Breast epithelium (tissue), 4 donors: Measurements from ENCODE around the gene PLSCR3. TPM values are rescaled to one million over a fixed set of nuclear protein-coding genes. Genes with fewer than 3 reads are reported as not detected.

Experiments used
- DNase-seq, 2 donors: peaks; one replicate each; pipeline ENCODE4 v3.0.0-alpha.2; 2019; ENCODE audit warnings: low spot score in 2 of 2
- H3K27ac ChIP-seq, 2 donors: fragments of 200-600 bp; sonication (generic) in 1 of 2; one replicate each; pipeline ENCODE4 v1.5.1; 2016 to 2019; ENCODE audit warnings: mild to moderate bottlenecking in 1 of 2
- H3K27me3 ChIP-seq, 2 donors: fragments of 200-600 bp; sonication (generic) in 1 of 2; one replicate each; pipeline versions ENCODE4 v1.5.1 to v1.6.0; 2017 to 2019; ENCODE audit warnings: control low read depth in 1 of 2, mild to moderate bottlenecking in 1 of 2
- H3K36me3 ChIP-seq: fragments of 200-600 bp; one replicate; pipeline ENCODE4 v1.5.1; 2019
- H3K4me1 ChIP-seq, 2 donors: fragments of 200-600 bp; sonication (generic); one replicate each; pipeline ENCODE4 v1.5.1; 2016 to 2019; ENCODE audit warnings: control low read depth in 1 of 2
- H3K4me3 ChIP-seq, 3 donors: fragments of 200-600 bp; sonication (generic); 1 replicate in 2 of 3; 2 replicates in 1 of 3; pipeline ENCODE4 v1.5.1; 2016 to 2019; ENCODE audit warnings: mild to moderate bottlenecking in 3 of 3, moderate library complexity in 2 of 3
- H3K9me3 ChIP-seq, 2 donors: fragments of 200-600 bp; sonication (generic) in 1 of 2; one replicate each; pipeline ENCODE4 v1.5.1; 2016 to 2019; ENCODE audit warnings: control low read depth in 1 of 2
- POLR2A ChIP-seq: fragments of 450-650 bp; IDR thresholded peaks from one replicate; pipeline ENCODE4 v1.6.1; 2016; ENCODE audit warnings: antibody characterized with exemption, mild to moderate bottlenecking, moderate library complexity
- POLR2AphosphoS5 ChIP-seq, 3 donors: sonication (generic); formaldehyde crosslinking; IDR thresholded peaks; one replicate each; pipeline ENCODE4 v1.6.1; 2017; ENCODE audit warnings: antibody characterized with exemption in 3 of 3
- intact Hi-C: fragments of 100-400 bp; cut with DNase I; formaldehyde crosslinking; loops from one replicate; pipeline ENCODE4 v1.15.1; 2023; ENCODE audit warnings: low total_unique reads
- total RNA-seq, 3 donors: library from RNA; depleted of rRNA; stranded (reverse); fragments of >200 nt; gene quantifications; one replicate each; pipeline ENCODE4 v1.1.0, GENCODE V29; 2016
- TF ChIP-seq, protein P1 (sequence below), 3 donors: fragments of 450-650 bp; IDR thresholded peaks; one replicate each; pipeline ENCODE4 v1.5.1; 2016 to 2017; ENCODE audit warnings: antibody characterized with exemption in 3 of 3, mild to moderate bottlenecking in 3 of 3, moderate library complexity in 3 of 3

Gene PLSCR3
- total RNA-seq, 3 donors from 2014 or later: 16.0 to 24.3 (median 19.0) TPM

DNA sequence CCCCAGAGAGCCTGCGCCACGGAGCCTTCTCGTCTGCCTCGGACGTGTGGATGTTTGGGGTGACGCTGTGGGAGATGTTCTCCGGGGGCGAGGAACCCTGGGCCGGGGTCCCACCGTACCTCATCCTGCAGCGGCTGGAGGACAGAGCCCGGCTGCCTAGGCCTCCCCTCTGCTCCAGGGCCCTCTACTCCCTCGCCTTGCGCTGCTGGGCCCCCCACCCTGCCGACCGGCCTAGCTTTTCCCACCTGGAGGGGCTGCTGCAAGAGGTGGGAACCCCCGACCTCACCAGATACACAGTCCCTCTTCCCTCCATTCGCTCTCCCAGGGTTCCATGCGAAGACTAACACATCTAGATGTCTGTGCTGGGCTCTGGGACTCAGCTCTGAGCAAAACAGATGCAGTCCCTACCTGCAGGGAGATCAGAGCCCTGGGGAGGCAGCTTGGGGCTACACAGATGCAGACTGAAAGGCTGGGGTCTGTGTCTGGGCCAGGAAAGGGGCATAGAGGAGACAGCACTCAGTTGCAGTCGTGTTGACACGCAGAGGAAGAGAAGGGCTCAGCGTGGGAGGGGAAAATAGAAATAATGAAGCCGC is 9.7 kb downstream of the PLSCR3 start:
- intact Hi-C loops: no loop called here
- peak overlapping the region; percentile 20 for H3K27ac ChIP-seq

DNA sequence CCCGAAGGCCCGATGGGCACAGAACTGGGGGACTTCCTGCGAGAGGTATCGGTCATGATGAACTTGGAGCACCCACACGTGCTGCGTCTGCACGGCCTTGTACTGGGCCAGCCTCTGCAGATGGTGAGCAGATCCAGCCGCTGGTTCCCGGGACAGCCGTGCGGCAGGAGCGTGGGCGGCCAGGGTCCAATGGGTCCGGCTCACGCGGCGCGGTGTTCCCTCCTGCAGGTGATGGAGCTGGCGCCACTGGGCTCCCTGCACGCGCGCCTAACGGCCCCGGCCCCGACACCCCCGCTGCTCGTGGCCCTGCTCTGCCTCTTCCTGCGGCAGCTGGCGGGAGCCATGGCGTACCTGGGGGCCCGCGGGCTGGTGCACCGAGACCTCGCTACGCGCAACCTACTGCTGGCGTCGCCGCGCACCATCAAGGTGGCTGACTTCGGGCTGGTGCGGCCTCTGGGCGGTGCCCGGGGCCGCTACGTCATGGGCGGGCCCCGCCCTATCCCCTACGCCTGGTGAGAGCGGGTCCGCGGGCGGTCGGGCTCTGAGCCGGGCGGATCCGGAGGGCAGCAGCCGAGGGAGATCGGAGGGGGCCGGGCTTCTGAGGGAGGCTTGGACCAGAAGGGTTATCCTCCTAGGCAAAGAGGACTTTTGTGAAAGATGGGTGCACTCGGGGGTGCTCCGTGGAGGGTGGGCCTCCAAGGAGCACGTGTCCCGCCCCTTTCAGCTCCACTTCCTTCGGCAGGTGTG is 10.4 kb downstream of the PLSCR3 start:
- TF ChIP-seq POLR2AphosphoS5 (IDR thresholded peaks at IDR 0.05) (no peak), POLR2A (no peak)
- TF ChIP-seq, protein P1, sequence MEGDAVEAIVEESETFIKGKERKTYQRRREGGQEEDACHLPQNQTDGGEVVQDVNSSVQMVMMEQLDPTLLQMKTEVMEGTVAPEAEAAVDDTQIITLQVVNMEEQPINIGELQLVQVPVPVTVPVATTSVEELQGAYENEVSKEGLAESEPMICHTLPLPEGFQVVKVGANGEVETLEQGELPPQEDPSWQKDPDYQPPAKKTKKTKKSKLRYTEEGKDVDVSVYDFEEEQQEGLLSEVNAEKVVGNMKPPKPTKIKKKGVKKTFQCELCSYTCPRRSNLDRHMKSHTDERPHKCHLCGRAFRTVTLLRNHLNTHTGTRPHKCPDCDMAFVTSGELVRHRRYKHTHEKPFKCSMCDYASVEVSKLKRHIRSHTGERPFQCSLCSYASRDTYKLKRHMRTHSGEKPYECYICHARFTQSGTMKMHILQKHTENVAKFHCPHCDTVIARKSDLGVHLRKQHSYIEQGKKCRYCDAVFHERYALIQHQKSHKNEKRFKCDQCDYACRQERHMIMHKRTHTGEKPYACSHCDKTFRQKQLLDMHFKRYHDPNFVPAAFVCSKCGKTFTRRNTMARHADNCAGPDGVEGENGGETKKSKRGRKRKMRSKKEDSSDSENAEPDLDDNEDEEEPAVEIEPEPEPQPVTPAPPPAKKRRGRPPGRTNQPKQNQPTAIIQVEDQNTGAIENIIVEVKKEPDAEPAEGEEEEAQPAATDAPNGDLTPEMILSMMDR (IDR thresholded peaks at IDR 0.05): no peak
- H3K27ac ChIP-seq: peak overlapping the region; percentile 20
- peak overlapping the region; percentile 26 to 55 (median 47) for H3K4me3 ChIP-seq
- H3K4me1 ChIP-seq: peaks cover 0 to 4% of the 10 kb centered on the region in 2 donors
- no peaks in the 10 kb centered on the region for H3K9me3 ChIP-seq
- H3K36me3 ChIP-seq: peaks cover 3% of the 10 kb centered on the region
- intact Hi-C loops: no loop called here
- H3K27me3 ChIP-seq: no peaks in the 10 kb centered on the region
- no peak for DNase-seq

More for the DNA sequence above, 9.7 kb downstream of the PLSCR3 start:
- Histone ChIP-seq H3K9me3 (no peaks in the 10 kb centered on the region), H3K4me1 (peaks cover 0 to 4% of the 10 kb centered on the region in 2 donors), H3K4me3 (peak overlapping the region; percentile 26 to 55 (median 47)), H3K36me3 (peaks cover 9% of the 10 kb centered on the region), H3K27me3 (no peaks in the 10 kb centered on the region)
- TF ChIP-seq, protein P1 (IDR thresholded peaks at IDR 0.05): no peak
- TF ChIP-seq POLR2AphosphoS5 (IDR thresholded peaks at IDR 0.05): no peak
- no peak for TF ChIP-seq POLR2A
- DNase-seq: no peak

DNA sequence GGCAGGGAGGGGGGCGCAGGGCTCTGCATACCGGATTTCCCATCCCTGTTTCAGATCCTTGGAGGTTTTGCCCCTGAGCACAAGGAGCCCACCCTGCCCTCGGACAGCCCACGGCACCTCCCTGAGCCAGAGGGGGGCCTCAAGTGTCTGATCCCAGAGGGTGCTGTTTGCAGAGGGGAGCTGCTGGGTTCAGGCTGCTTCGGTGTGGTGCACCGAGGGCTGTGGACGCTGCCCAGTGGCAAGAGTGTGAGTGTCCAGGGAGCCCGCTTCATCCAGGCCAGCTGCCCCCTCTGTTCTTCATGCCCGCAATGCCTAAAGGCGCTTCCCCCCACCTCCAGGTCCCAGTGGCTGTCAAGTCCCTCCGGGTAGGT is 11.0 kb downstream of the PLSCR3 start:
- Histone ChIP-seq H3K27me3 (no peaks in the 10 kb centered on the region), H3K36me3 (no peaks in the 10 kb centered on the region), H3K27ac (peak overlapping the region in 1 of 2 donors; percentile 20), H3K4me1 (peaks cover 0 to 4% of the 10 kb centered on the region in 2 donors), H3K9me3 (no peaks in the 10 kb centered on the region), H3K4me3 (peak overlapping the region in 2 of 3 donors; percentile 47 to 55)
- intact Hi-C loops: no loop called here
- TF ChIP-seq POLR2AphosphoS5 (IDR thresholded peaks at IDR 0.05): no peak
- TF ChIP-seq, protein P1 (IDR thresholded peaks at IDR 0.05): no peak
- no peak for TF ChIP-seq POLR2A
- no peak for DNase-seq

DNA sequence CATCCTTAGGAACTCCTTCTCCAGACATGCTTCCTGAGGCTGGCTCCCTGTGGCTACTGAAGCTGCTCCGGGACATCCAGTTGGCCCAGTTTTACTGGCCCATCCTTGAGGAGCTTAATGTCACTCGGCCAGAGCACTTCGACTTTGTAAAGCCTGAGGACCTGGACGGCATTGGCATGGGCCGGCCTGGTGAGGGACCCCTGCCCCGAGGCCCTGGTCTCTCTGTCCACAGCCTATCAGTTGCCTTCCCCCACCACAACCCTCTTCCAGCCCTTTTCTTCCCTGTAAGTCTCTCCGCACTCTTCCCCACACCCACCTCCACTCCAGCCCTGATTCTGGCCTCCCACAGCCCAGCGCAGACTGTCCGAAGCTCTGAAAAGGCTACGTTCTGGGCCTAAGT is 11.4 kb downstream of the PLSCR3 start:
- no peak overlapping the region for H3K27ac ChIP-seq
- TF ChIP-seq, protein P1 (IDR thresholded peaks at IDR 0.05): no peak
- no peak for TF ChIP-seq POLR2AphosphoS5 (IDR thresholded peaks at IDR 0.05)
- TF ChIP-seq POLR2A: no peak
- DNase-seq: no peak
- H3K4me3 ChIP-seq: no peak overlapping the region
- no peaks in the 10 kb centered on the region for H3K9me3 ChIP-seq
- intact Hi-C loops: no loop called here
- H3K36me3 ChIP-seq: no peaks in the 10 kb centered on the region
- H3K27me3 ChIP-seq: no peaks in the 10 kb centered on the region
- H3K4me1 ChIP-seq: peaks cover 0 to 4% of the 10 kb centered on the region in 2 donors
